HG02678 (cell line): Measurements from ENCODE around the gene ZNF467.

ENCODE experiments used
- ATAC-seq: cut with Tn5 transposase; IDR thresholded peaks from one replicate; pipeline ENCODE4 v1.9.1; 2021; ENCODE audit warnings: mild to moderate bottlenecking, moderate library complexity; ENCODE audit not compliant: unreplicated experiment

The ZNF467 gene

GRCh38 chr7:149773446-149774236, at the start of gene ZNF467:
Gene ZNF467 (minus strand): TSS chr7:149773588. CDS start chr7:149771032, 2,556 bp downstream.
- ATAC-seq = no peak

- ATAC-seq = no peak
These were observed 49.1 kb upstream of the ZNF467 start for GRCh38 chr7:149822353-149822943.

GRCh38 chr7:149821191-149822148, 48.1 kb upstream of the ZNF467 start:
- no peak for ATAC-seq

GRCh38 chr7:149820622-149821190, 47.3 kb upstream of the ZNF467 start:
- ATAC-seq = no peak

GRCh38 chr7:149819961-149820340, 46.6 kb upstream of the ZNF467 start:
- no peak for ATAC-seq

- ATAC-seq = no peak
These were observed 46.0 kb upstream of the ZNF467 start for GRCh38 chr7:149819141-149819960.

- ATAC-seq = no peak
These were observed 45.1 kb upstream of the ZNF467 start for GRCh38 chr7:149818536-149818840.

GRCh38 chr7:149817836-149818535, 44.6 kb upstream of the ZNF467 start:
- no peak for ATAC-seq

- ATAC-seq = no peak
These were observed 43.9 kb upstream of the ZNF467 start for GRCh38 chr7:149817301-149817771.

- ATAC-seq = no peak
These were observed 43.4 kb upstream of the ZNF467 start for GRCh38 chr7:149816794-149817193.

- ATAC-seq = no peak
These were observed 42.9 kb upstream of the ZNF467 start for GRCh38 chr7:149816267-149816751.

GRCh38 chr7:149815661-149816266, 42.4 kb upstream of the ZNF467 start:
- ATAC-seq = no peak

GRCh38 chr7:149815121-149815520, 41.7 kb upstream of the ZNF467 start:
- ATAC-seq = no peak

GRCh38 chr7:149814494-149814893, 41.1 kb upstream of the ZNF467 start:
- no peak for ATAC-seq

GRCh38 chr7:149813254-149814035, 40.1 kb upstream of the ZNF467 start:
- no peak for ATAC-seq

GRCh38 chr7:149811831-149812490, 38.6 kb upstream of the ZNF467 start:
- ATAC-seq = no peak

- ATAC-seq = no peak
These were observed 37.8 kb upstream of the ZNF467 start for GRCh38 chr7:149811221-149811620.

GRCh38 chr7:149809215-149809614, 35.8 kb upstream of the ZNF467 start:
- no peak for ATAC-seq
